PC-3 (cell line): ENCODE measurements around the gene CLCN4.

Experiments used
- CTCF ChIP-seq: fragments of 300-600 bp; sonication (generic); conservative IDR thresholded peaks from 2 replicates; pipeline ENCODE4 v1.5.1; 2017; ENCODE audit warnings: antibody characterized with exemption, low read depth, mild to moderate bottlenecking, low read length
- EZH2 ChIP-seq: fragments of 300-600 bp; sonication (generic); IDR thresholded peaks from one replicate; pipeline ENCODE4 v1.6.1; 2017; ENCODE audit warnings: antibody characterized with exemption, mild to moderate bottlenecking, low read length; ENCODE audit not compliant: unreplicated experiment
- EZH2phosphoT487 ChIP-seq: fragments of 300-600 bp; sonication (generic); IDR thresholded peaks from 2 replicates; pipeline ENCODE4 v1.6.1; 2018; ENCODE audit warnings: mild to moderate bottlenecking, antibody characterized with exemption, low read length, borderline replicate concordance

- no peak for TF ChIP-seq CTCF
- no peak for TF ChIP-seq EZH2
- TF ChIP-seq EZH2phosphoT487, result no peak
Measured at GRCh38 chrX:10178866-10179463, 22.2 kb downstream of the CLCN4 start.
